Fibroblast of lung (primary cell): Measurements from ENCODE around the gene ELAPOR2. TPM values are rescaled to one million over a fixed set of nuclear protein-coding genes. Genes with fewer than 3 reads are reported as not detected.

Experiments used
- DNase-seq, 2 donors: peaks; one replicate each; pipeline versions ENCODE4 v3.0.0 to v3.0.0-alpha.2; 2010; ENCODE audit warnings: low read depth in 2 of 2
- H2AFZ ChIP-seq: 2 replicates; pipeline ENCODE4 v1.5.1; 2012; ENCODE audit warnings: low read length, control low read depth, inconsistent platforms
- H3K27ac ChIP-seq: 2 replicates; pipeline ENCODE4 v1.5.1; 2011; ENCODE audit warnings: low read length, control low read depth; ENCODE audit not compliant: insufficient read depth
- H3K27me3 ChIP-seq: 2 replicates; pipeline ENCODE4 v1.5.1; 2011; ENCODE audit warnings: mild to moderate bottlenecking, low read length; ENCODE audit not compliant: control insufficient read depth, insufficient read depth
- H3K36me3 ChIP-seq: 2 replicates; pipeline ENCODE4 v1.5.1; 2011; ENCODE audit warnings: low read length; ENCODE audit not compliant: control insufficient read depth, insufficient read depth
- H3K4me1 ChIP-seq: 2 replicates; pipeline ENCODE4 v1.5.1; 2011; ENCODE audit warnings: low read length; ENCODE audit not compliant: control insufficient read depth, insufficient read depth; ENCODE audit errors: extremely low read depth
- H3K4me2 ChIP-seq: 2 replicates; pipeline ENCODE4 v1.5.1; 2011; ENCODE audit warnings: low read length, control low read depth; ENCODE audit not compliant: insufficient read depth; ENCODE audit errors: extremely low read depth
- H3K4me3 ChIP-seq, 4 experiments: fragments of 200-600 bp in 1 of 4; sonication (generic) in 1 of 4; replicated peaks in 1 of 4; 2 replicates each; pipeline ENCODE4 v1.5.1; 2011 to 2016; ENCODE audit warnings: low read length in 4 of 4, low read depth in 3 of 4, mild to moderate bottlenecking in 3 of 4, control low read depth in 2 of 4, inconsistent platforms in 1 of 4, mixed read lengths in 1 of 4; ENCODE audit not compliant: insufficient read depth in 1 of 4; ENCODE audit errors: control extremely low read depth in 1 of 4
- H3K79me2 ChIP-seq: 2 replicates; pipeline ENCODE4 v1.5.1; 2012; ENCODE audit warnings: mild to moderate bottlenecking, low read length, inconsistent platforms; ENCODE audit not compliant: control insufficient read depth, insufficient read depth
- H3K9ac ChIP-seq: 2 replicates; pipeline ENCODE4 v1.5.1; 2011; ENCODE audit warnings: mild to moderate bottlenecking, low read length, control low read depth; ENCODE audit not compliant: insufficient read depth
- H3K9me3 ChIP-seq: 2 replicates; pipeline ENCODE4 v1.5.1; 2012; ENCODE audit warnings: low read depth, low read length; ENCODE audit not compliant: control insufficient read depth, insufficient read depth
- H4K20me1 ChIP-seq: 2 replicates; pipeline ENCODE4 v1.5.1; 2011; ENCODE audit warnings: low read length; ENCODE audit not compliant: control insufficient read depth, insufficient read depth; ENCODE audit errors: extremely low read depth
- EZH2 ChIP-seq: IDR thresholded peaks from 2 replicates; pipeline ENCODE4 v1.5.1; 2012; ENCODE audit warnings: low read length, control low read depth, mild to moderate bottlenecking; ENCODE audit errors: missing control alignments
- polyA plus RNA-seq, 2 donors: library from polyadenylated mRNA; depleted of rRNA in 1 of 2; stranded (reverse) in 1 of 2; unstranded in 1 of 2; fragments of >200 nt; gene quantifications; 2 replicates each; pipeline ENCODE4 v1.2.1, GENCODE V29; 2011 to 2012; ENCODE audit warnings: missing spikeins in 1 of 2
- total RNA-seq: library from RNA; depleted of rRNA; stranded (reverse); fragments of >200 nt; gene quantifications from 2 replicates; pipeline ENCODE4 v1.2.1, GENCODE V29; 2014

The ELAPOR2 gene
- total and polyA plus RNA-seq, 2 donors (not counting 1 experiment from before 2014, with no cell fraction given), result 5.5 to 5.9 TPM

DNA sequence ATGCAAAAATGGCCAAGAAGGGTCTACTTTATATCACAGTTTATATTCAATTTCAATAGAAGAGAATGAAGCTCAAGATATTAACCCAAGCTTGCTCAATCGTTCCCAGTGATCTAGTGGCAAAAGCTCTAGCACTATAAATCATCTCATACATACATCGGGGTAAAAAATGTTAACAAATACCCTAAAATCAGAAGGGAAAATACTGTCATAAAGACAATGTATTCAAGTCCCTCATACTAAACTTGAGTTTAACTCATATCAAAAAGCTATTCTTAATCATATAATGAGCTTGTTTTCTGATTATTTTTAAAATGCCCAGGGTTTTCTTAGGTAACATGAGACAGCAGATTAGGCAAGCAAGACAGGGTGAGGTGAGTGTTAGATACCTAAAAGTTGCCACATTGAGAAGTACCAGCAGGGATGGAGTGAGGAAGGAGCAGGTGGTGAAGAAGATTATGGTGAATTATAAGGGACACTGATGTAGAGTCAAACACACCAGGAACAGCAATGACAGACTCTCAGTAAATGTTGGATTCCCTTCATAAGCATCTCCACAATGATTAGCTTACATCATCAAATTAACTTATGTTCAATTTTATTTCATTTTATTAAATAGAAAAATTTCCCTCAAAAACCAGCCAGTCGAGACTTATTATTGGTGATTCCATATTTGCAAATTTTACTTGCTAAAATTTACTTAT, 46.2 kb downstream of the ELAPOR2 start:
- Histone ChIP-seq H3K4me2 (no peak overlapping the region), H2AFZ (no peak overlapping the region), H3K27me3 (no peaks in the 10 kb centered on the region), H3K36me3 (no peaks in the 10 kb centered on the region), H4K20me1 (no peaks in the 10 kb centered on the region), H3K4me1 (no peaks in the 10 kb centered on the region), H3K9ac (no peak overlapping the region), H3K27ac (no peak overlapping the region), H3K4me3 (no peak overlapping the region), H3K79me2 (no peaks in the 10 kb centered on the region), H3K9me3 (no peaks in the 10 kb centered on the region)
- TF ChIP-seq EZH2, result no peak
- DNase-seq, result no peak

Other genes starting within 250 kb of the ELAPOR2 start
- gene DMTF1, start 92.8 kb upstream of the ELAPOR2 start, total RNA-seq, result 59.8 and 97.1 TPM in 2 replicates
- 39.6 and 51.6 TPM in 2 replicates for gene DMTF1, start 92.8 kb upstream of the ELAPOR2 start, polyA plus RNA-seq
- gene TMEM243, start 160.1 kb upstream of the ELAPOR2 start, total RNA-seq, result 25.6 and 33.1 TPM in 2 replicates
- 24.9 and 42.8 TPM in 2 replicates for gene TMEM243, start 160.1 kb upstream of the ELAPOR2 start, polyA plus RNA-seq